Fibroblast of skin of scalp (primary cell): ENCODE data around the gene VWCE.
"Not testable (repeated sequence)": the region's sequence is repeated elsewhere in the genome, so short reads cannot be mapped to it uniquely, and the experiment has no call there.

Experiments used
- DNase-seq: peaks from one replicate; pipeline ENCODE4 v3.0.0-alpha.2; 2013

VWCE gene

DNA sequence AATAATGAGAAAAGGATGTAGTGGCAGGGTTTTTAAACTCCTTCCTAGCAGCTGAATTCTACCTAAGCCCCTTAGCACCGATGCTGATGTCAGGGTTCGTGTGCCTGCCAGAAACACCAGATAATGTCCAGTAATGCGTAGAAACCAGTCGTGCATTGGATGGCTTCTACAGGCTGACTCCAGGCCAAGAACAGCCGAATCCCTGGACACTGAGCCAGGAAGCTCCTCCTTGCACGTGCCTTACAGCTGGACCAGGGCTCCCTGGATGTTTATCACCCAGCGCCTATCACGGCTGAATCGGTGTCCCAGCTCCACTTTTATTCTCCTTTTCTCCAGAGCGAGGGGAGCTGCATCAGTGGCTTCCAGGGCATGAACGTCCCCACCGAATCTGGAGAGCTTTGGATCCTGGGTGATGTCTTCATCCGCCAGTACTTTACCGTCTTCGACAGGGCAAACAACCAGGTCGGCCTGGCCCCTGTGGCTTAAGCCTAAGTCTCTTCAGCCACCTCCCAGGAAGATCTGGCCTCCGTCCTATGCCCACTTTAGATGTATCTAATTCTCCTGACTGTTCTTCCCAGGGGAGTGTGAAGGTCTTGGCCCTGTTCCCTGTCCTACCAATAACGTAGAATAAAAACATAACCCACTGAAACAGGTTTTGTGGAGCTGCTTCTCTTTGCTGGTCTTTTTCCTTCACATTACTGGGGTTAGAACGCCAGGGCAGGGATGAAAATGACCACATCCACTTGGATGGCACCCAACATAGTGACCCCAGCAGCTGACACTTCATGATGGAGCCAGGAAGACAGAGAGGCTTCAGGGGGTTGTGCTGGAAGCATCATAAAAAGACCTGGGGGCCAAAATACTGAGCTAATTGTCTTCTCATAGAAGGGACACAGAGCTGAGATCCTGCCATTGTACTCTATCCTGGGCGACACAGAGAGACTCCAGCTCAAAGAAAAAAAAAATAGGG is 44.0 kb downstream of the VWCE start:
- not testable (repeated sequence) for DNase-seq

DNA sequence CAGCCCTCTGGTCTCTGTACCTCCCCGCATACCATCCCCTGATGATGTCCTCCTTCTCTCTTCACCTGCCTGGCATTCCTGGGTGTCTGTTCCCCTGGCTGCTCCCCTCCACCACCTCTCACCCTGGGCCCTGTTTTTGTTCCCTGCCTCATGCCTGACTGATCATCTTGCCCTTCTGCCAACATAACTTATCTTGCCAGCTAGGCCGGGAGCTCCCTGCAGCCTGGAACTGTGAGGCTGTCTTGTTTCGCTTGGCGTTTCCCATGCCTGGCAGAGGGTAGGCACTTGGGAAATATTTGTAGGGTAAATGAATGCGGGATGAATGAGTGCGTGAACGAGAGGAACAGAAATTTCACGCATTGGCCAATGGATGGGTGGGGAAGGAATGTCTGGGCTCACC is 45.9 kb downstream of the VWCE start:
- DNase-seq, result not testable (repeated sequence)

DNA sequence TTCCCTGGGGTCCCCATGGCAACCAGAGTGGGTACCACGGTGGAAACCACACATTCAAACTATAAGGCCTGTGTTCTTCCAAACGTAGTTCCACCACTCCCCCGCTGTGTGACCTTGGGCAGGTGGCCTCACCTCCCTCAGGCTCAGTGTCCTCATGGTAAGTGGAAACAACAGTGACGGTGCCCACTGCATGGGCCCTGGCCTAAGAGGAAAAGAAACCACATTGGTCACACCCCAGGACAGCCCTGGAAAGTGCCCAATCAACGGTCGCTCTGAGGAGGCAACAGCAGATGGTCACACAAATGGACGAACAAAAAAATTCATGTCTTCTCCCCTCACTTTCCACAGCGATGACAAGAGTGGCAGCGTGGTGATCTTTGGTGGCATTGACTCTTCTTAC is 47.0 kb downstream of the VWCE start:
- DNase-seq, result not testable (repeated sequence)

DNA sequence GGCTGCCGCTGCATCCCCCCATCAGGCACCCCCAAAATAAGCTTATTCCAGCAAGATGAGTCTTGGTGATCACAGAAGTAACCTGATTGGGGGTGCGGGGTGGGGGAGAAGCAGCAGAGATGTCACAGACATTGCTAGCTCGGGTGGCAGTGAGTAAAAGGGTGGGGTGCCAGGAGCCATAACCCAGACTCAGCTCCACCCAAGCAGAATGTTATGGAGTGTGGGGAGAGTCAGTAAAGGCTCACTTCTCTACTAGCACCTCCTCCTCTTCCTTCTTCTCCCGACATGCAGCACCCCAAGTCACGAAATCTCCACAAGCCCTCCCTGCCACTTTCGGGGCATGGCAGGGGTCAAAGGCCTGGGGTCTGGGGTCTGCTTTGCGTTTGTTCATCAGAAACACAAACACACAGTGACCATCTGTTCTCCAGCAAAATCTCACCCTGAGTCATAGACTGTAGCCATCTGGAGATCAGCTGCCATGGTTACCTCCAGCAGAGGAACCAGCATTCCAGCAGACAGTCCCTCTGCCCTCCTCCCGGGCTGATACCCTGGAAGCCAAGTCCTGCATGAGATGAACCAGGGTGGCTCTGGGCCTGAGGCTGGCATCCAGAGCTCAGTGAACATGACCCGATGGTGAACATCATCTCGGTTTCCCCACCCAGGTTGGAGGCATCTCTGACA is 49.7 kb downstream of the VWCE start:
- not testable (repeated sequence) for DNase-seq

DNA sequence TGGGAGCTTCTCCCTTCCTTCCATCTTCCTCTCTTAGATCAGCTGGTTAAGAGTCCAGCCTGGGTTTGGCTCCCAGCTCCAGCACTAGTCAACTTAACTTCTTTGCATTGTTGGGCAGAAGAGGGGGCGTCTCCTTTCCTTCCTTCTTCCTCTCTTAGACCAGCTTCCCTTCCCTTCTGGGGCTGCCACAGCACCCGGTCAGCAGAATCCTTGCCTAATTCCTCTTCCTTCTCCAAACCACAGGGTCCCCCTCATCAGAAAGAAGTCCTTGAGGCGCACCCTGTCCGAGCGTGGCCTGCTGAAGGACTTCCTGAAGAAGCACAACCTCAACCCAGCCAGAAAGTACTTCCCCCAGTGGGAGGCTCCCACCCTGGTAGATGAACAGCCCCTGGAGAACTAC is 53.6 kb downstream of the VWCE start:
- not testable (repeated sequence) for DNase-seq

DNA sequence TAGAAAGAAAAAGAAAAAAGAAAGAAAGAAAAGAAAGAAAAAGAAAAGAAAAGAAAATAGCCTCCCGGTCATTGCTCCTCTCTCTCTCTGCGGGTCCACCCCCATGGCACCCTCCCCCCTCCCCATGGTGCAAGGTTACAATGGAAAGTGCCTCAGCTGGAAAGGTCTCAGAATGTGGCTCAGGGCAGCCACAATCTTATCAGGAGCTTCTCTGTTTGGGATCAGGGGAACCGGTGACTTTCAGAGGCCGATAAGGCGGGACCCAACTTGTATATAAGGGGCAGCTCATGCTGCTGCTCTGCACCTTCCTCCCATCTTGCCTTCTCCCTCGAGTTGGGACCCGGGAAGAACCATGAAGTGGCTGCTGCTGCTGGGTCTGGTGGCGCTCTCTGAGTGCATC is 54.2 kb downstream of the VWCE start, which contains the start of gene PGA5:
PGA5 (plus strand) TSS at position 301 of the 400 bp plus-strand sequence; CDS start at position 353, 52 bp downstream.
- not testable (repeated sequence) for DNase-seq

DNA sequence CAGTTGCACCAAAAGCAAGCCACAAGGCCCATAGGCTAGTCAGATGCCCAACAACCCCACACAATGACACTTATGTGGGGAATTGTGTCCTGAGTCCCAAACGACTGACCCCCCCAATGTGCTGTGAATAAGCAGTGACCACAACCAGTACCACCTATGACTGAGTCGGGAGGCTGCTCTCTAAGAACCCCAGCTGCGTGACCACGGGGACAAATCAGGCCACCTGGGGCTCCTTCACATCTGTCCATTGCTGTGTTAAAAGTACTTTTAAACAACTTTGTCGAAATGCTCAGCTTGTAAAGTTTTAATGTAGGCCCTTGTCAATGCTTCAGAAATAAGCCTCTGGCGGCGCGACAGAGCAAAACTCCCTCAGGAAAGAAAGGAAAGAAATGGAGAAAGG is 54.8 kb downstream of the VWCE start:
- DNase-seq, result not testable (repeated sequence)

DNA sequence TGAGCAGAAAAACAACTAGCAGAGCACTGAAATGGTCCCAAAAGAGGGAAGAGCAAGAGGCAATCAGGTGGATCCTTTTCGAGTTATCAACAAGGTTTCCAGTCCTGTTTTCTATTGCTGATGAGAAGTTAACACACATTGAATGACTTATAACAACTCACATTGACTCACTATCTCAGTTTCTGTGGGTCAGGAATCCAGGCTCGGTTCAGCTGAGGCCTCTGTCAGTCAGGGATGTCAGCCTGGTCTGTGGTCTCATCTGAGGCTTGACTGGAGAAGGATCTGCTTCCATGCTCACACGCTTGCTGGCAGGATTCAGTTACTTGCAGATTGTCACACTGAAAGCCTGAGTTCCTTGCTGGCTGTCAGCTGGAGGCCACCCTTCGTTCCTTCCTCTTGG is 58.0 kb downstream of the VWCE start:
- not testable (repeated sequence) for DNase-seq

DNA sequence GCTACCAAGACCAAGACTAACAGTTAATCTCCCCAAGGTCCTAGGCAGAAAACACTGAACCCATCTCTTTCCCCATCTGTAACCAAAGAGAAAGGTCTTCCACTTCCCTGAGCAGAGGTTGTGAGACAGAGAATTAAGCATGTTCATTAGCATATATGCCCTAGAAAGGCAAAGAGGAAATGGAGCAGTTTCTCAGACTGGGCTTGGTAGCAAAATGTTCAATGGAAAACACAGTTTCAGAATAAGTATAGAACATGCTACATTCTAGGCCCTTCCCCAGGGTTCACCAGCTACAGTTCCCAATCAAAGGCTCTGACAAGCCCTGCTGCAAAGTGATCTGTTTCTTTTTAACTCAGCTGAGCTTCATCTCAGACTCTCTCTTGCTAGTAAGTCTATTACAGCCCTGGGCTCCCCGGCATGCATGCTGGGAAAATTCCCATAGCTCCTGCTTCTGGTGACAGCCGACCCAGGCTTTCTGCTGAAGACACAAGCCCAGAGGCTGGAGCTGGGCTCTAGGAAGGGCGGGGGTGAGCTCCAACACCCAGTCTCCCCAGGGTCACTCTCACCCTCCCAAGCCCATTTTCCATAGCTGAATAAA is 62.5 kb downstream of the VWCE start:
- DNase-seq, result not testable (repeated sequence)

DNA sequence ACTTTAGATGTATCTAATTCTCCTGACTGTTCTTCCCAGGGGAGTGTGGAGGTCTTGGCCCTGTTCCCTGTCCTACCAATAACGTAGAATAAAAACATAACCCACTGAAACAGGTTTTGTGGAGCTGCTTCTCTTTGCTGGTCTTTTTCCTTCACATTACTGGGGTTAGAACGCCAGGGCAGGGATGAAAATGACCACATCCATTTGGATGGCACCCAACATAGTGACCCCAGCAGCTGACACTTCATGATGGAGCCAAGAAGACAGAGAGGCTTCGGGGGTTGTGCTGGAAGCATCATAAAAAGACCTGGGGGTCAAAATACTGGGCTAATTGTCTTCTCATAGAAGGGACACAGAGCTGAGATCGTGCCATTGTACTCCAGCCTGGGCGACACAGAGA is 63.5 kb downstream of the VWCE start:
- DNase-seq, result not testable (repeated sequence)

DNA sequence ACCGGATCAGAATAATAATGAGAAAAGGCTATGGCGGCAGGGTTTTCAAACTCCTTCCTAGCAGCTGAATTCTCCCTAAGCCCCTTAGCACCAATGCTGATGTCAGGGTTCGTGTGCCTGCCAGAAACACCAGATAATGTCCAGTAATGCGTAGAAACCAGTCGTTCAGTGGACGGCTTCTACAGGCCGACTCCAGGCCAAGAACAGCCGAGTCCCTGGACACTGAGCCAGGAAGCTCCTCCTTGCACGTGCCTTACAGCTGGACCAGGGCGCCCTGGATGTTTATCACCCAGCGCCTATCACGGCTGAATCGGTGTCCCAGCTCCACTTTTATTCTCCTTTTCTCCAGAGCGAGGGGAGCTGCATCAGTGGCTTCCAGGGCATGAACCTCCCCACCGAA is 64.1 kb downstream of the VWCE start:
- DNase-seq, result not testable (repeated sequence)

DNA sequence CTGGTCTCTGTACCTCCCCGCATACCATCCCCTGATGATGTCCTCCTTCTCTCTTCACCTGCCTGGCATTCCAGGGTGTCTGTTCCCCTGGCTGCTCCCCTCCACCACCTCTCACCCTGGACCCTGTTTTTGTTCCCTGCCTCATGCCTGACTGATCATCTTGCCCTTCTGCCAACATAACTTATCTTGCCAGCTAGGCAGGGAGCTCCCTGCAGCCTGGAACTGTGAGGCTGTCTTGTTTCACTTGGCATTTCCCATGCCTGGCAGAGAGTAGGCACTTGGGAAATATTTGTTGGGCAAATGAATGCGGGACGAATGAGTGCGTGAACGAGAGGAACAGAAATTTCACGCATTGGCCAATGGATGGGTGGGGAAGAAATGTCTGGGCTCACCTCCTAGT is 65.7 kb downstream of the VWCE start:
- not testable (repeated sequence) for DNase-seq

DNA sequence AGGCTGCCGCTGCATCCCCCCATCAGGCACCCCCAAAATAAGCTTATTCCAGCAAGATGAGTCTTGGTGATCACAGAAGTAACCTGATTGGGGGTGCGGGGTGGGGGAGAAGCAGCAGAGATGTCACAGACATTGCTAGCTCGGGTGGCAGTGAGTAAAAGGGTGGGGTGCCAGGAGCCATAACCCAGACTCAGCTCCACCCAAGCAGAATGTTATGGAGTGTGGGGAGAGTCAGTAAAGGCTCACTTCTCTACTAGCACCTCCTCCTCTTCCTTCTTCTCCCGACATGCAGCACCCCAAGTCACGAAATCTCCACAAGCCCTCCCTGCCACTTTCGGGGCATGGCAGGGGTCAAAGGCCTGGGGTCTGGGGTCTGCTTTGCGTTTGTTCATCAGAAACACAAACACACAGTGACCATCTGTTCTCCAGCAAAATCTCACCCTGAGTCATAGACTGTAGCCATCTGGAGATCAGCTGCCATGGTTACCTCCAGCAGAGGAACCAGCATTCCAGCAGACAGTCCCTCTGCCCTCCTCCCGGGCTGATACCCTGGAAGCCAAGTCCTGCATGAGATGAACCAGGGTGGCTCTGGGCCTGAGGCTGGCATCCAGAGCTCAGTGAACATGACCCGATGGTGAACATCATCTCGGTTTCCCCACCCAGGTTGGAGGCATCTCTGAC is 68.5 kb downstream of the VWCE start:
- DNase-seq, result not testable (repeated sequence)

DNA sequence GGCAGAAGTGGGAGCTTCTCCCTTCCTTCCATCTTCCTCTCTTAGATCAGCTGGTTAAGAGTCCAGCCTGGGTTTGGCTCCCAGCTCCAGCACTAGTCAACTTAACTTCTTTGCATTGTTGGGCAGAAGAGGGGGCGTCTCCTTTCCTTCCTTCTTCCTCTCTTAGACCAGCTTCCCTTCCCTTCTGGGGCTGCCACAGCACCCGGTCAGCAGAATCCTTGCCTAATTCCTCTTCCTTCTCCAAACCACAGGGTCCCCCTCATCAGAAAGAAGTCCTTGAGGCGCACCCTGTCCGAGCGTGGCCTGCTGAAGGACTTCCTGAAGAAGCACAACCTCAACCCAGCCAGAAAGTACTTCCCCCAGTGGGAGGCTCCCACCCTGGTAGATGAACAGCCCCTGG is 72.4 kb downstream of the VWCE start:
- not testable (repeated sequence) for DNase-seq

DNA sequence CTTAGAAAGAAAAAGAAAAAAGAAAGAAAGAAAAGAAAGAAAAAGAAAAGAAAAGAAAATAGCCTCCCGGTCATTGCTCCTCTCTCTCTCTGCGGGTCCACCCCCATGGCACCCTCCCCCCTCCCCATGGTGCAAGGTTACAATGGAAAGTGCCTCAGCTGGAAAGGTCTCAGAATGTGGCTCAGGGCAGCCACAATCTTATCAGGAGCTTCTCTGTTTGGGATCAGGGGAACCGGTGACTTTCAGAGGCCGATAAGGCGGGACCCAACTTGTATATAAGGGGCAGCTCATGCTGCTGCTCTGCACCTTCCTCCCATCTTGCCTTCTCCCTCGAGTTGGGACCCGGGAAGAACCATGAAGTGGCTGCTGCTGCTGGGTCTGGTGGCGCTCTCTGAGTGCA is 73.1 kb downstream of the VWCE start, which contains the start of gene PGA4:
PGA4 (plus strand) TSS at position 301 of the 400 bp plus-strand sequence; CDS start at position 355, 54 bp downstream.
- not testable (repeated sequence) for DNase-seq

DNA sequence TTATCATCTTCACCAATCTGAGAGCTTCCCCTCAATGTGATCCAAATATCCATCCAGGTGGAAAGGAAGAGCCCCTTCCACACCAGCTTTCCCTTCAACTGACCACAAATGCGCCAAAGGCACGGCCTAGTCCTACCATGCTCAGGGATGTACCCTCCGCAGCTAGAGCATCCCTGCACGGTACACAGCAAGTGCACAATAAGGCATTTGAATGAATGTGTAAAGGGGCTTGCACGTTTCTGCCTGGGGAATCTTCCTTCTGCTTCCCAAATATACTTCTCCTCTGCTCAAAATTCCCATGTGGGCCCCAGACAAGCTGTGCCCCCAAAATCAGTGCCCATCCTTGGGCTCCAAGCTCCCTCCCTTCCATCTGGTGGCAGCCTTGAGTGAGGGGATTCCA is 76.1 kb downstream of the VWCE start:
- DNase-seq, result not testable (repeated sequence)

DNA sequence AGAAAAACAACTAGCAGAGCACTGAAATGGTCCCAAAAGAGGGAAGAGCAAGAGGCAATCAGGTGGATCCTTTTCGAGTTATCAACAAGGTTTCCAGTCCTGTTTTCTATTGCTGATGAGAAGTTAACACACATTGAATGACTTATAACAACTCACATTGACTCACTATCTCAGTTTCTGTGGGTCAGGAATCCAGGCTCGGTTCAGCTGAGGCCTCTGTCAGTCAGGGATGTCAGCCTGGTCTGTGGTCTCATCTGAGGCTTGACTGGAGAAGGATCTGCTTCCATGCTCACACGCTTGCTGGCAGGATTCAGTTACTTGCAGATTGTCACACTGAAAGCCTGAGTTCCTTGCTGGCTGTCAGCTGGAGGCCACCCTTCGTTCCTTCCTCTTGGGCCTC is 76.8 kb downstream of the VWCE start:
- DNase-seq, result not testable (repeated sequence)

DNA sequence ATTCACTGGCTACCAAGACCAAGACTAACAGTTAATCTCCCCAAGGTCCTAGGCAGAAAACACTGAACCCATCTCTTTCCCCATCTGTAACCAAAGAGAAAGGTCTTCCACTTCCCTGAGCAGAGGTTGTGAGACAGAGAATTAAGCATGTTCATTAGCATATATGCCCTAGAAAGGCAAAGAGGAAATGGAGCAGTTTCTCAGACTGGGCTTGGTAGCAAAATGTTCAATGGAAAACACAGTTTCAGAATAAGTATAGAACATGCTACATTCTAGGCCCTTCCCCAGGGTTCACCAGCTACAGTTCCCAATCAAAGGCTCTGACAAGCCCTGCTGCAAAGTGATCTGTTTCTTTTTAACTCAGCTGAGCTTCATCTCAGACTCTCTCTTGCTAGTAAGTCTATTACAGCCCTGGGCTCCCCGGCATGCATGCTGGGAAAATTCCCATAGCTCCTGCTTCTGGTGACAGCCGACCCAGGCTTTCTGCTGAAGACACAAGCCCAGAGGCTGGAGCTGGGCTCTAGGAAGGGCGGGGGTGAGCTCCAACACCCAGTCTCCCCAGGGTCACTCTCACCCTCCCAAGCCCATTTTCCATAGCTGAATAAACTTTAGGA is 81.3 kb downstream of the VWCE start:
- not testable (repeated sequence) for DNase-seq

DNA sequence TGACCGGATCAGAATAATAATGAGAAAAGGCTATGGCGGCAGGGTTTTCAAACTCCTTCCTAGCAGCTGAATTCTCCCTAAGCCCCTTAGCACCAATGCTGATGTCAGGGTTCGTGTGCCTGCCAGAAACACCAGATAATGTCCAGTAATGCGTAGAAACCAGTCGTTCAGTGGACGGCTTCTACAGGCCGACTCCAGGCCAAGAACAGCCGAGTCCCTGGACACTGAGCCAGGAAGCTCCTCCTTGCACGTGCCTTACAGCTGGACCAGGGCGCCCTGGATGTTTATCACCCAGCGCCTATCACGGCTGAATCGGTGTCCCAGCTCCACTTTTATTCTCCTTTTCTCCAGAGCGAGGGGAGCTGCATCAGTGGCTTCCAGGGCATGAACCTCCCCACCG is 82.9 kb downstream of the VWCE start:
- not testable (repeated sequence) for DNase-seq

DNA sequence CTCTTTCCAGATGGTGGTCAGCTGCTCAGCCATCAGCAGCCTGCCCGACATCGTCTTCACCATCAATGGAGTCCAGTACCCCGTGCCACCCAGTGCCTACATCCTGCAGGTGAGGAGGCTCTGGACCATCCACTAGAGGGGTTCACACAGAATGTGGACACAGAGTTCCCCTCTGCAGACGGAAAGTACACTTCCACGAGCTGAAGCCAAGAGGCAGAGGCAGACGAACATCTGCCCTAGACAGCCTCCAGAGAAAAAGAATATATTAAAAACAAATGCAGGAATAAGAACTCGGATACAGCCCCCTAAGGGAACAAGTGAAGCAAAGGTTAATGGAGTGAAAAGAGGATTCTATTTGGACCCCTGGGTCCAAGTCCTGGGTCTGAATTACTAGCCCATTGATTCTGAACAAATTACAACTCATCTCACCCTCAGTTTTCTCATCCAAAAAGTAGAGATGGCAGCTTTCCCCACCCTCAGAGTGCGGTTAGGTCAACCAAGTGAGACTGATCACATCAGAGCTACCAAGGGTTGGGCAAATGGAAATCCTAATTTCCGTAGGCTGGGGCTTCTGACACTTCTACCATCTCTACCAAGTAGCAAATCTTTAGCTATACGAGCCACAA is 83.7 kb downstream of the VWCE start:
- DNase-seq, result not testable (repeated sequence)

DNA sequence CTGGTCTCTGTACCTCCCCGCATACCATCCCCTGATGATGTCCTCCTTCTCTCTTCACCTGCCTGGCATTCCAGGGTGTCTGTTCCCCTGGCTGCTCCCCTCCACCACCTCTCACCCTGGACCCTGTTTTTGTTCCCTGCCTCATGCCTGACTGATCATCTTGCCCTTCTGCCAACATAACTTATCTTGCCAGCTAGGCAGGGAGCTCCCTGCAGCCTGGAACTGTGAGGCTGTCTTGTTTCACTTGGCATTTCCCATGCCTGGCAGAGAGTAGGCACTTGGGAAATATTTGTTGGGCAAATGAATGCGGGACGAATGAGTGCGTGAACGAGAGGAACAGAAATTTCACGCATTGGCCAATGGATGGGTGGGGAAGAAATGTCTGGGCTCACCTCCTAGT is 84.5 kb downstream of the VWCE start:
- not testable (repeated sequence) for DNase-seq
